ENCODE results near the gene ST6GALNAC1. TPM values are rescaled to one million over a fixed set of nuclear protein-coding genes. Genes with fewer than 3 reads are reported as not detected.

ST6GALNAC1 gene
- total RNA-seq, 1 experiment from 2014 or later: not detected

DNA sequence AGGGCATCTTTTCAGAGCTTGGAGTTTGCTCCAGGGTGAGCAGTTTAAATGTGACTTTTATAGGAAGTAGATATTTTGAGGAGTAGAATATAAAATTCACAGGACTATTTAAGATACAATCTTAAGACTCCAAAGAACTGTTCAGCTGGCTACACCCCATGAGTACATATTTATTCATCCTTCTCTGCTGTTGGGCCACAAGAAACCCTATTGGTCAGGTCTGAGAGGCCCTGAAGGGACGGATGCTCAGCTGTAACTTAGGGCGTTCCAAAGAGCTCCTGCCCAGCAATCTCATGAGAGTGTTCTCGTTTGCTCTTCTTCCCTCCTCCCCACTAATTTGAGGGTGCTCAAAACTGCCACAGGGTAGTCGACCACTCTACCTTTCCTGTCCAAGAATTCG lies 65.2 kb downstream of the ST6GALNAC1 start:
- H3K9me3 ChIP-seq (ENCODE audit: low read length): no peaks in the 10 kb centered on the region
- H3K27me3 ChIP-seq (ENCODE audit: low read length): no peaks in the 10 kb centered on the region
- DNase-seq: no peak
- no peak overlapping the region for H3K27ac ChIP-seq (ENCODE audit: low read length)
- H4K20me1 ChIP-seq (ENCODE audit: insufficient read depth, low read depth, low read length): no peaks in the 10 kb centered on the region
- H2AFZ ChIP-seq (ENCODE audit: low read length): no peak overlapping the region
- no peaks in the 10 kb centered on the region for H3K9me2 ChIP-seq (replicated peaks; ENCODE audit: insufficient read depth, low read length)
- no peaks in the 10 kb centered on the region for H3K79me2 ChIP-seq (ENCODE audit: low read length)
- no peaks in the 10 kb centered on the region for H3K4me1 ChIP-seq (ENCODE audit: low read length)
- H3K9ac ChIP-seq (ENCODE audit: low read length): no peak overlapping the region
- no peak overlapping the region for H3K4me3 ChIP-seq (ENCODE audit: low read length)
- H3K4me2 ChIP-seq (ENCODE audit: low read depth, low read length, poor library complexity, severe bottlenecking): no peak overlapping the region
- no peaks in the 10 kb centered on the region for H3K36me3 ChIP-seq (ENCODE audit: insufficient read depth, low read length)

DNA sequence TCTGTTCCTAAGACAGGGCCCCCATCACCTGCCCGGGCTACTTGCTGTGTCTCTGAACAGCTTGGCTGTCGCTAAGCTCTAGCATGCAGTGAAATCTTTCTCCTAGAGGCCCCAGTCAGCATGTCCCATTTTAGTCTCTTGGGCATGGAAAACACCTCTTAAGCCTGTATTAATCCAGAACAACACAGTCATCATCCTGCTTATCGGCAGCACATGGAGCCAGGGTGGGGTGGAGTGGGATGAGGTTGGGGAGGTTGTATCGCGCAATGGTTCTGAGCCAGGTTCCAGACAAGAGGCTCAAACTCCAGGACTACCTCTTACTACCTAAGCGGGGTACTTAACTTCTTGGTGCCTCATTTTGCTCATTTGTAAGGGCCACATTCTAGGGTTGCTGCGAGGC lies 65.7 kb downstream of the ST6GALNAC1 start:
- Histone ChIP-seq H3K27me3 (ENCODE audit: low read length) (no peaks in the 10 kb centered on the region), H3K4me3 (ENCODE audit: low read length) (no peak overlapping the region), H4K20me1 (ENCODE audit: insufficient read depth, low read depth, low read length) (no peaks in the 10 kb centered on the region), H3K4me2 (ENCODE audit: low read depth, low read length, poor library complexity, severe bottlenecking) (no peak overlapping the region), H3K9ac (ENCODE audit: low read length) (no peak overlapping the region), H3K9me3 (ENCODE audit: low read length) (no peaks in the 10 kb centered on the region), H3K27ac (ENCODE audit: low read length) (no peak overlapping the region), H3K79me2 (ENCODE audit: low read length) (no peaks in the 10 kb centered on the region), H2AFZ (ENCODE audit: low read length) (no peak overlapping the region), H3K36me3 (ENCODE audit: insufficient read depth, low read length) (no peaks in the 10 kb centered on the region), H3K4me1 (ENCODE audit: low read length) (no peaks in the 10 kb centered on the region), H3K9me2 (replicated peaks; ENCODE audit: insufficient read depth, low read length) (no peaks in the 10 kb centered on the region)
- DNase-seq: no peak

DNA sequence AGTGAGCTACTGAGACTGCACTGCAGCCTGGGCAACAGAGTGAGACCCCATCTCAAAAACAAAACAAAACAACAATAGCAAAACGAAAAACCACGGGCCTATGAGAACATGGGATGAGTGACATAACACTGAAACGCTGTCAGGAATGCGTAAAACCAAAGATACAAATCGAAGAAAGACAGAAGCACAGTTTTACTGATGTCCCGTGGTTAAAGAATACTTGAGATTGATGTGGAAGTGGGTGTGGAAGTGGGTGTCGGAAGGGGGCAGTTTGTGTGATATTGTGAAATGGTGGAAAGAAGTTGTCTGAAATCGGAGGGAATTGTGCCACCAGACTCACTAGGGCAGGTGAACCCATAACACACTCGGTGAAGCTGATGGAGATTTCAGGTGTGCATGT lies 67.4 kb downstream of the ST6GALNAC1 start:
- H4K20me1 ChIP-seq (ENCODE audit: insufficient read depth, low read depth, low read length): no peaks in the 10 kb centered on the region
- H3K4me3 ChIP-seq (ENCODE audit: low read length): no peak overlapping the region
- H3K9ac ChIP-seq (ENCODE audit: low read length): no peak overlapping the region
- H3K36me3 ChIP-seq (ENCODE audit: insufficient read depth, low read length): no peaks in the 10 kb centered on the region
- no peaks in the 10 kb centered on the region for H3K79me2 ChIP-seq (ENCODE audit: low read length)
- H2AFZ ChIP-seq (ENCODE audit: low read length): no peak overlapping the region
- no peaks in the 10 kb centered on the region for H3K9me2 ChIP-seq (replicated peaks; ENCODE audit: insufficient read depth, low read length)
- H3K9me3 ChIP-seq (ENCODE audit: low read length): no peaks in the 10 kb centered on the region
- H3K4me2 ChIP-seq (ENCODE audit: low read depth, low read length, poor library complexity, severe bottlenecking): no peak overlapping the region
- no peak overlapping the region for H3K27ac ChIP-seq (ENCODE audit: low read length)
- no peaks in the 10 kb centered on the region for H3K4me1 ChIP-seq (ENCODE audit: low read length)
- H3K27me3 ChIP-seq (ENCODE audit: low read length): no peaks in the 10 kb centered on the region
- no peak for DNase-seq

DNA sequence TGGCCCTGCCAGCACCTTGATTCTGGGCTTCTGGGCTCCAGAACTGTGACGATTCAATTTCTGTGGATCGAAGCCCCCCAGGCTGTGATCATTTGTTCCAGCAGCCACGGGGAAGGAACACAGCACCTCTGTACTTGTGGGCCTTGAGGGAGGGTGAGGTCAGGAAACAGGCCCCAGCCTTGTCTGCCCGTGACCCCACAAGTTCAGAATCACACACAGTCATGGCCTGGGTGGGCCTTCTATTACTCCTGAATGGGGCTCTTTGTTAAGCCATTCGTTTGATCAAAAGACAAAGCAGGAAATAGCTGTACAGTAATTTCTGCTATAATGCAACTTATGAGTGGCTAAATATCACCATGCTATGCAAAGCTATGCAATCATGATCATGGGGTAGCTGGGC lies 68.0 kb downstream of the ST6GALNAC1 start:
- H3K27me3 ChIP-seq (ENCODE audit: low read length): no peaks in the 10 kb centered on the region
- H3K4me2 ChIP-seq (ENCODE audit: low read depth, low read length, poor library complexity, severe bottlenecking): no peak overlapping the region
- no peaks in the 10 kb centered on the region for H3K36me3 ChIP-seq (ENCODE audit: insufficient read depth, low read length)
- H3K9ac ChIP-seq (ENCODE audit: low read length): no peak overlapping the region
- H3K4me1 ChIP-seq (ENCODE audit: low read length): no peaks in the 10 kb centered on the region
- no peak overlapping the region for H3K4me3 ChIP-seq (ENCODE audit: low read length)
- no peak overlapping the region for H2AFZ ChIP-seq (ENCODE audit: low read length)
- H3K79me2 ChIP-seq (ENCODE audit: low read length): no peaks in the 10 kb centered on the region
- DNase-seq: no peak
- H3K9me3 ChIP-seq (ENCODE audit: low read length): no peaks in the 10 kb centered on the region
- no peak overlapping the region for H3K27ac ChIP-seq (ENCODE audit: low read length)
- no peaks in the 10 kb centered on the region for H4K20me1 ChIP-seq (ENCODE audit: insufficient read depth, low read depth, low read length)
- H3K9me2 ChIP-seq (replicated peaks; ENCODE audit: insufficient read depth, low read length): no peaks in the 10 kb centered on the region

Small RNA genes lying within 50 kb of the gene (small RNA-seq; reads per million reads assigned to genes)
- not detected for gene AC015802.2
- gene RNU6-227P: not detected

Other genes starting within 250 kb of the ST6GALNAC1 start
- gene UBE2O, start 190.6 kb downstream of the ST6GALNAC1 start, total RNA-seq (2014; rRNA removed; shearing (Covaris generic); ENCODE audit: low replicate concordance): 10.5 and 19.9 TPM in 2 replicates
- not detected in 2 replicates for gene AANAT, start 176.2 kb downstream of the ST6GALNAC1 start, total RNA-seq (2014; rRNA removed; shearing (Covaris generic); ENCODE audit: low replicate concordance)
- 5.1 and 5.4 TPM in 2 replicates for gene RHBDF2, start 142.3 kb downstream of the ST6GALNAC1 start, total RNA-seq (2014; rRNA removed; shearing (Covaris generic); ENCODE audit: low replicate concordance)
- 0.07 TPM in 1 of 2 replicates, not detected in the other for gene CYGB, start 106.0 kb downstream of the ST6GALNAC1 start, total RNA-seq (2014; rRNA removed; shearing (Covaris generic); ENCODE audit: low replicate concordance)
- 0.37 and 0.69 TPM in 2 replicates for gene PRCD, start 103.7 kb downstream of the ST6GALNAC1 start, total RNA-seq (2014; rRNA removed; shearing (Covaris generic); ENCODE audit: low replicate concordance)
- gene ST6GALNAC2, start 57.9 kb downstream of the ST6GALNAC1 start, total RNA-seq (2014; rRNA removed; shearing (Covaris generic); ENCODE audit: low replicate concordance): not detected in 2 replicates
- gene MXRA7, start 67.2 kb upstream of the ST6GALNAC1 start, total RNA-seq (2014; rRNA removed; shearing (Covaris generic); ENCODE audit: low replicate concordance): 0.45 TPM in 1 of 2 replicates, not detected in the other
- 16.2 and 20.5 TPM in 2 replicates for gene JMJD6, start 82.8 kb upstream of the ST6GALNAC1 start, total RNA-seq (2014; rRNA removed; shearing (Covaris generic); ENCODE audit: low replicate concordance)
- 43.4 and 72.4 TPM in 2 replicates for gene METTL23, start 83.1 kb upstream of the ST6GALNAC1 start, total RNA-seq (2014; rRNA removed; shearing (Covaris generic); ENCODE audit: low replicate concordance)
- 328 and 459 TPM in 2 replicates for gene SRSF2, start 93.6 kb upstream of the ST6GALNAC1 start, total RNA-seq (2014; rRNA removed; shearing (Covaris generic); ENCODE audit: low replicate concordance)
- 19.1 and 34.3 TPM in 2 replicates for gene MFSD11, start 94.4 kb upstream of the ST6GALNAC1 start, total RNA-seq (2014; rRNA removed; shearing (Covaris generic); ENCODE audit: low replicate concordance)
- gene MGAT5B, start 224.6 kb upstream of the ST6GALNAC1 start, total RNA-seq (2014; rRNA removed; shearing (Covaris generic); ENCODE audit: low replicate concordance): not detected in 2 replicates